Medulla oblongata (tissue), 1 donor: ENCODE results near the gene GPSM3.
A peak's percentile ranks its signal among the peaks of the same experiment; 100 is the strongest.

ENCODE experiments used
- DNase-seq: peaks from one replicate; pipeline ENCODE4 v3.0.0-alpha.2; 2015; ENCODE audit errors: extremely low spot score

The GPSM3 gene

GRCh38 chr6:32173051-32173727 is 19.3 kb downstream of the GPSM3 start:
- DNase-seq, result no peak

DNA sequence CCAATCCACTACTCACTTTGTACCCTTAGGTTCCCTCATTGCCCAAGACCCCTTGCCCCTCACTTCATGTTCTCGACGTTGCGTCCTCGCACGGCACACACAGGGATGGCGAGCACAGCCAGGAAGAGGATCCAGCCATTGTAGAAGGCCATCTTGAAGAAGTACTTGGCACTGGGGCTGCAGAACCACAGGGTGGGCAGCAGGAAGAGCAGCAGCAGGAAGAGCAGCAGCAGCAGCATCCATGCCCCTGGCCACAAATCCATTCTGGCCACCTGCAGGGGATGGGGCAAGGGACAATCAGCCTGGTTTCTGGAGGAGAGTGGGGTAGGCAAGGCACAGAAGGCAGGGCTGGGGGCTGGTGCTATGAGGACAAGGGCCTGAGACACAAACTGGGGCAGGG is 21.2 kb downstream of the GPSM3 start:
- DNase-seq, result no peak

DNA sequence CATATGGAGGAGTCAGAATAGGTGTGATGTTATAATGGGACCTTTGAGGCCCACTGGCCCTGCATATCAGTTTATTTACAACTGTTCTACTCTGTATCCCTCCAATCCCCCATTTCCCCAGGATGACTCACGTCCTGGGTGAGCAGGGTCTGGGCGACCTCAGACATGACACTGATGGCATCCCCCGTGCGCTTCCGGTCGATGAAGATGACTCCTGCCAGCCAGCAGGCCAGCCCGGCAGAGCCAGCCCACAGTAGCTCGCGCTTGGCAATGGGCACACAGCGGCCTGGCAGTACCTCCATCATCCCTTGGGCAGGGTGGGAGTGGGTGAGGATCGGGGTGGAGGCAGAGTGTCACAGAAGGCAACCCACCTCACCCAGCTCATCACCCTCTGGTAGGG is 22.1 kb downstream of the GPSM3 start:
- DNase-seq, result no peak

DNA sequence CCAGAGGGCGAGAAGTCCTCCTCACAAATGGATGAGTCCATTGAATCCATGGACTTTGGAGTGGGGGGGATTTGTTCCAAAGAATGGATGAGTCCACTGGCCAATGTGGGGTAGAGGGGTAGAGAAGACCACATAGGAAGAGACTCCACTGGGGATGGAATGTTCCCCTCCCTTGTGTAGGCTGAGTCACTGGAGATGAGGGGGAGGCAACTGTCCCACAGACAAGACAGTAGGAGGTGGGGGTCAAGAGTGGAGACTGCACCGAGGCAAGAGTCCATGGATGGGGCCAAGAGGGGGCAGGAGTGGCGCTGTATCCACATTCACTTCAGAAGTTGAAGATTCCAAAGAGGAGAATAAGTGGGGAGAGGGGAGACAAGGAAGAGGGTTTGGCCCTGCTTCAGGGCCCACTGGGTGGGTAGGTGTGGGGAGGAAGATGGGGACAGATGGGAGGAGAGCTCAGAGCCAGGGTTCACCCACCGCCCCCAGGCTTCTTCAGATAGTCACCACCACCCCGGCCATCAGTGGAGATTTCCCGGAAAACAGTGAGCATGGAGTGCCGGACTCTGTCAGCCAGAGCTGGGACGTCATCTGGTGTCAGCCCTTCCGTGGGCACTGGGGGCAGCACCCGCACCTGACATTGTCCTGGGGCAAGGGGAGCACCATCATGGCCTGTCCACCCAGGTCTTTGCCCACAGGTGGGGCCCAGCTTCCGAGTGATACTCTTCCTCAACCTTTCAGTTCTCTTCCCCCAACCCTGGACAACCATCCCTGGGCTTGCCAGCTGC is 23.4 kb downstream of the GPSM3 start:
- no peak for DNase-seq

DNA sequence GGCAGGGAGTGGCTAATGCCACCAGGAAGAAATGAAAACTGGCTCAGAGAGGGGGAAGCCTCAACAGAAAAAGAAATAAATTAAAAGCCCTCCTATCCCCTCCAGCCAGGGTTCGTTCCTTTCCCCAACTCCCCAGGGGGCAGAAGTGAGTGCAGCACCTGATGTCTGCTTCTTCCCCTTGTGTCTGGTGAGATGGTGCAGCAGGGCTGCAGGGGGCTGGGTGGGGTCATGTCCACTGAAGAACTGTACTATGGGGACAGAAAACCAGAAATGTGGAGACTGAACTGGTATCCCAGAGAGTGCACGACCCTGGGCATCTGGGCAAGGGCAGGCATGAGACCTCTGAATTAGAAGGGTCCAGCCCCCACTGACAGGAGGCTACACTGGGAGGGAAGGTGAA is 24.1 kb downstream of the GPSM3 start:
- DNase-seq, result no peak

GRCh38 chr6:32167761-32168262 is 24.6 kb downstream of the GPSM3 start:
- DNase-seq, result no peak

- DNase-seq, result no peak
Observed at GRCh38 chr6:32167154-32167760, 25.2 kb downstream of the GPSM3 start.

DNA sequence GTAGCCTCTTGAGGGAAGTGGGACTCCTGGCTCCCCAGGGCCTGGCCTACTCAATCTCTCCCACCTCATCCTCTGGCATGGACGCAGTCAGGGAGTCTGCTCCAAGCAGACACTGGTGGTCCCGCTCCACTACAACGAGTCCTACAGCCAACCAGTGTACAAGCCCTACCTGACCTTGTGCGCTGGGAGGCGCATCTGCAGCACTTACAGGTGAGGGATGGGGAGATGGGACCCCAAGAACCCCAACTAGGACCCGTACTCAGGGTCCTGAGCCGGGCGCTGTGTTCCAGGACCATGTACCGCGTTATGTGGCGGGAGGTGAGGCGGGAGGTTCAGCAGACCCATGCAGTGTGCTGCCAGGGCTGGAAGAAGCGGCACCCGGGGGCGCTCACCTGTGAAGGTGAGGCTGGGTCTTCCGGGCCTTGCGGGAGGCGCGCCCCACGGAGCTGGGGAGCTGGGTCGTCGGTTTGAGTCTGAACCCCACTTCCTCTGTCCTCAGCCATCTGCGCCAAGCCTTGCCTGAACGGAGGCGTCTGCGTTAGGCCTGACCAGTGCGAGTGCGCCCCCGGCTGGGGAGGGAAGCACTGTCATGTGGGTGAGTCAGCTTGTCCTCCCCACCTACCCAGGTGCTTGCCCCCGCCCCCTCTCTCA is 25.9 kb downstream of the GPSM3 start:
- no peak for DNase-seq

DNA sequence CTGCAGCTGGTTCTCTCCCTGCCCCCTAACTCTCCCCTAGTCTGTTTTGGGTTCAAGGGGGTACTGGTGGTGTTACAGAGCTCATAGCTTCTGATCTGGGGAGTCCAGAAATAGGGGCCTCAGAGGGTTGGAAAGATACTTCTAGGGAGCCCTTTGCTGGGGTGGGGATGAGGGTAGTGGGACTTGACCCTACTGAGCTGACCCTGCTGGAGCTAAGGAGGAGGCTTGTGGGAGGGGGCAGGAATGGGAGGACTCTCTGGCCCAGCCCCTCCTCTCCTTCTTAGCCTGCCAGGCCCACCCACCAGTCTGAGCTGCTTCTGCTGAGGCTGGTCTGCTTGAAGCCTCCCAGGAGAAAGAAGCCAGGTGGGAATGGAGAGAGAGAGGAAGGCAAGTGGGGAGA is 28.1 kb downstream of the GPSM3 start, which contains the start of gene EGFL8:
EGFL8 (plus strand) TSS at position 301 of the 400 bp plus-strand sequence. CDS start 1,571 bp downstream, outside the sequence.
- DNase-seq, result no peak

DNA sequence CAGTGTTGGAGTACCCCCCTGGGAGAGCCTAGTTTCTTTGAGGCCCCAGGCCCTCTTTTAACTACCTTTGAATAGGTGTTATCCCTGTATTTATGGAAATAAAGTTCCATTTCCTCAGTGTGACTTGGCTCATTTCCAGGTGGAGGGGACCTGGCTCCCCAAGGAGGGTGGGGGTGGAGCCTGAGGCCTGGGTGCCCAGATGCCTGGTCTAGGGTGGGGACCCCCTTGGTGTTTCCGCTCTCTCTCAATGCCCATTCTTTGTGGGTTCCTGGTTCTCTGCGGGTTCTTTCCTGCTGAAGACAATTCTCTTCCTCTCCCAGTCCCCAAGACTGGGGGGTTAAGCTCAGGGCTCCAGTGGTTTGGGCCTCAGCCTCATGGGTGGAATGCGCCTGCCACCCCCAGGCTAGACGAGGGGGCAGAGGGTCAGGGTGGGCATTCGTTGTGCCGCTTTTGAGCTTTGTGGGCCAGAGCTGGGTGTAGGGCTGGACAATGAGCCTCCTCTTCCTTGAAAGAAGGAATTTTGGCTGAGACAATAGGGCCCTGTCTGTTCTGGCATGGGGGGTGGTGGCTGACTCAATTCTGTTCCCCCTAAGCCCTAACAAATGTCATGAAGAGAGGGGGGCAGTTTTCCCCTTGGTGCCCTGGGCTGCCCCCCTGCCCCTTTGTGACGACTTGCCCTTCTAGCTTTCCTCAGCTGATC is 28.7 kb downstream of the GPSM3 start:
- peak; percentile 28 for DNase-seq

GRCh38 chr6:32158052-32158451 is 34.4 kb downstream of the GPSM3 start:
- no peak for DNase-seq

- DNase-seq, result no peak
Observed at GRCh38 chr6:32156891-32157290, 35.6 kb downstream of the GPSM3 start.

- DNase-seq, result peak; percentile 71
Observed at GRCh38 chr6:32154514-32155161, 37.8 kb downstream of the GPSM3 start.

DNA sequence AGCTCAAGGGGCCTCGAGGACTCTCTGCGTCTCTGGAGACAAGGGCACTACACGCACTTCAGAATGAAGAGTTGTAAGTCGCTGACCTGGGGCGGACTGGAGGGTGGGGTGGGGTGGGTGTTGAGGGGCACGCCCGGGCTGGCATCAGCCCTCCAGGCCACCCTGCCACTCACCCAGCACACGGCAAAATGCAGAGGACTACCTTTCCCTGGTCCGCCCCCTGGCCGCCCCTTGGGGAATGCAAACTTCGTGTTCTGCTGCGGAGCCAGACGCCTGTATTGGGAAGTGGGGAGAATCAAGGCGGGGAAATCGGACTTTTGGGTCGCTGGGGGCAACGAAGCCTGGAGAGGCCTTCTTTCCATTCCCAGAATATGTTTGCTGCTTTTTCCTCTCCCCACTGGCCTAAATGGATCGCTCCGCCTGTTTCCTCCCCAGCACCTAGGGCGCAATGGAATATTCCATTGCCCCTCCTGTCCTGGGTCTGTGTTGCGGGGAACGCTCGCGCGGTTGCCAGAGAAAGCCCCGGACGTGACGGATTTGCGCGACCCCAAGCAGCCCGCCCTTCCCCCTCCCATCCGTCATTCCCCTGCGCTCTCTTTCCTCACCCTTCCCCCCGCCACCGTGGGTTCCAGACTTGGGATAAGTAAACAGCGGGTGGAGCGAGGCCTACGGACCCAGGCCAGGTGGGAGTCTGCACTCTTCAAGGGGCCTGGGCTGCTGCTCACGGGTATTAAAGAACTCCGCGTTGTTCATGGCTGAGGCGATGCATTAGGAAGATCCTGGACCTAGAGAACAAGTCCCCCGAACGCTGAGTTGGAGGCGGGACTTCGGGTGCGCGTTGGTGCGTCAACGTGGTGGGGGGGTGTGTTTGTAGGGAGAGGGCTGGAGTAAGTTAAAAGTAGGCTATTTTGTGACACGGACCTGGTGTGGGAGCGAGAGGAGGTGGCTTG is 38.6 kb downstream of the GPSM3 start, which contains the start of gene PPT2:
PPT2 (plus strand) TSS at position 578 of the 950 bp plus-strand sequence. CDS start 454 bp downstream, outside the sequence.
- peak; percentile 93 for DNase-seq

DNA sequence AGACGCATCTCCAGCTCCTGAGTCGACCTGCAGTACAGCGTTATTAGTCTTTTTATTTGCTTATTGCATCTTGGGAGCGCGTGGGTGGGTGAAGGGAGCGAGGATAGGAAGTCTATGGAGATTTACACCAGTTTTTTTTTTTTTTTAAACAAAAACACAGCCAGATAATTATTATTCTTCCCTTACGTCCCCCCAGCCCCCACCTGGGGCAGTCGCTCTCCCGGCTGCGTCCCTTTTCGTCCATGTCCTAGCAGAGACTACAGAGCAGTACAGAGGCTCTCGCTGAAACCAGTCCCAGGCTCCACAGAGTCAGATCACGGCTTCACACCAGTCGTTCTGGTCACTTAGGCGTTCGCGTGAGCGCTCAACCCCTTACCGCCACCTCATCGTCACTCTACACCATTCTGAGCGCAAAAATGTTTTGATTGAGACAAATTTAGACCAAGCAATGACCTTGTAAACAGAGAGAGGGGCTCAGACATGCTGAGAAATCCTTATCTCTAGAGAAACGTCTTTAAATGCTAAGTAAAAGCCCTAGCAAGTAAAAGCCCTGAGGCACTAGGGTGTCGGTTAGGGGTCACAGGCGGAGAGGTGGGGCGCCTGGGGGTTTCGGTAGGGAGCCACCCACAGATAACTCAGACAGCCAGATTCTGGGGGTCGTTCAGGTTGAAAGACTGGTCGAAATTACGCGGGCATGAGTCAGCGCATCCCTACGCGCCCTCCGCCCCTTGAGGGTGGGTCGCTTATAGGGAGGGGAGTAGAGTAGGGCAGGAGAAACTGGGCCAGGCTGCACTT is 39.5 kb downstream of the GPSM3 start:
- DNase-seq, result peak; percentile 48

GRCh38 chr6:32151863-32152768 is 40.3 kb downstream of the GPSM3 start, which contains the start of gene PRRT1:
TSS of gene PRRT1 (minus strand) at chr6:32151939. CDS start at chr6:32151827, 112 bp downstream.
- peak; percentile 40 for DNase-seq

DNA sequence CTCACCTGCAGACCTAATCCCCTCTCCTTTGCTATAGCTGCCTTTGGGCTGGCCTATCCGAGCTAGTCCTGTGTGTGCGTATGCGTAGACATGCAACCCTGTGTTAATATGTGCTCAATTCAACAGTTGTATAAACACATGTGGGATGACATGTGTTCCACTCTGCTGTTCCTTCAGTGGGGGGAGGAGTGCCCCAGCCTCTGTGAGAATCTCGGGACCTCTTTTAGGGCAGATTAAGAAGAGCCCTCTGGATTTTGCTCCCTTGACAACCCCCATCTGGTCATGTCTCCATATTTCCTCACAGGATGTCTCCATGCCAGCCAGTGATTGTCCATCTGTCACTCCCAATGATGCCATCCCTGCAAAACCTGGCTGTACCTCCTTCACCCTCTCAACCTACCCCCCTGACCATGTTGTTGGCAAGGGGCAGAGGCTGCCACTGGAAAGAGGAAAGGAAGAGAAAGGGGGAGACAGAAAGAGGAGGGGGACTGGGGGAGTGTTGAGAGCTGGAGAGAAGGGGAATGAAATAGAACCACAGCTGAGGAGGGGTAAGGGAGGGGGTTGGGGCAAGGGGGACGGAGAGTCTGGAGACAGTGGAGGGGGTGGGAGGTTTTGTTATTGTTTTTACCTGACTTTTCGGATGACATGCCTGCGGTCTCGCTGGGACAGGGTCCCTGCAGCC is 41.1 kb downstream of the GPSM3 start:
- DNase-seq, result peak; percentile 23
